ENCODE results near the gene CPNE4.

Gene CPNE4

GRCh38 chr3:131960324-131960723 is 74.5 kb downstream of the CPNE4 start:
- H3K4me3 ChIP-seq (ENCODE audit: low read depth, low read length), result no peak overlapping the region
- in situ Hi-C loops (cut with HindIII; ENCODE audit: low sequenced_read_pairs), result no loop called here
- no peak for TF ChIP-seq CTCF (IDR thresholded peaks at IDR 0.05; ENCODE audit: low read depth, low read length)
- DNase-seq (ENCODE audit: low read depth, low spot score), result peak; percentile 54

- H3K4me3 ChIP-seq (ENCODE audit: low read depth, low read length), result no peak overlapping the region
- in situ Hi-C loops (cut with HindIII; ENCODE audit: low sequenced_read_pairs), result no loop called here
- DNase-seq (ENCODE audit: low read depth, low spot score), result no peak
- TF ChIP-seq CTCF (IDR thresholded peaks at IDR 0.05; ENCODE audit: low read depth, low read length), result no peak
Measured at GRCh38 chr3:131957980-131958379, 76.8 kb downstream of the CPNE4 start.

- peak; percentile 25 for DNase-seq (ENCODE audit: low read depth, low spot score)
- TF ChIP-seq CTCF (IDR thresholded peaks at IDR 0.05; ENCODE audit: low read depth, low read length), result no peak
- no peak overlapping the region for H3K4me3 ChIP-seq (ENCODE audit: low read depth, low read length)
- in situ Hi-C loops (cut with HindIII; ENCODE audit: low sequenced_read_pairs), result no loop called here
Measured at GRCh38 chr3:131957511-131957910, 77.3 kb downstream of the CPNE4 start.

- DNase-seq (ENCODE audit: low read depth, low spot score), result no peak
- in situ Hi-C loops (cut with HindIII; ENCODE audit: low sequenced_read_pairs), result no loop called here
- no peak for TF ChIP-seq CTCF (IDR thresholded peaks at IDR 0.05; ENCODE audit: low read depth, low read length)
- H3K4me3 ChIP-seq (ENCODE audit: low read depth, low read length), result no peak overlapping the region
Measured at GRCh38 chr3:131948806-131949205, 86.0 kb downstream of the CPNE4 start.

- in situ Hi-C loops (cut with HindIII; ENCODE audit: low sequenced_read_pairs), result no loop called here
- TF ChIP-seq CTCF (IDR thresholded peaks at IDR 0.05; ENCODE audit: low read depth, low read length), result no peak
- H3K4me3 ChIP-seq (ENCODE audit: low read depth, low read length), result no peak overlapping the region
- no peak for DNase-seq (ENCODE audit: low read depth, low spot score)
Measured at GRCh38 chr3:131944676-131945075, 90.1 kb downstream of the CPNE4 start.

- in situ Hi-C loops (cut with HindIII; ENCODE audit: low sequenced_read_pairs), result no loop called here
- no peak overlapping the region for H3K4me3 ChIP-seq (ENCODE audit: low read depth, low read length)
- no peak for TF ChIP-seq CTCF (IDR thresholded peaks at IDR 0.05; ENCODE audit: low read depth, low read length)
- DNase-seq (ENCODE audit: low read depth, low spot score), result peak; percentile 4
Measured at GRCh38 chr3:131933665-131934064, 101.1 kb downstream of the CPNE4 start.

- no peak for TF ChIP-seq CTCF (IDR thresholded peaks at IDR 0.05; ENCODE audit: low read depth, low read length)
- in situ Hi-C loops (cut with HindIII; ENCODE audit: low sequenced_read_pairs), result no loop called here
- no peak overlapping the region for H3K4me3 ChIP-seq (ENCODE audit: low read depth, low read length)
- DNase-seq (ENCODE audit: low read depth, low spot score), result no peak
Measured at GRCh38 chr3:131928593-131928992, 106.2 kb downstream of the CPNE4 start.

All from astrocyte of the spinal cord (primary cell).